Hindlimb muscle (tissue), 1 donor: Measurements from ENCODE around the gene DYNC1I1. TPM values are rescaled to one million over a fixed set of nuclear protein-coding genes. Genes with fewer than 3 reads are reported as not detected.

Experiments
- DNase-seq: peaks from one replicate; pipeline ENCODE4 v3.0.0-alpha.2; 2013
- polyA plus RNA-seq: library from polyadenylated mRNA; unstranded; fragments of 120-200 nt; gene quantifications from one replicate; pipeline ENCODE4 v1.2.1, GENCODE V29; 2013; ENCODE audit not compliant: insufficient read length

The DYNC1I1 gene
- polyA plus RNA-seq, 1 donor, result 0.58 TPM

DNA sequence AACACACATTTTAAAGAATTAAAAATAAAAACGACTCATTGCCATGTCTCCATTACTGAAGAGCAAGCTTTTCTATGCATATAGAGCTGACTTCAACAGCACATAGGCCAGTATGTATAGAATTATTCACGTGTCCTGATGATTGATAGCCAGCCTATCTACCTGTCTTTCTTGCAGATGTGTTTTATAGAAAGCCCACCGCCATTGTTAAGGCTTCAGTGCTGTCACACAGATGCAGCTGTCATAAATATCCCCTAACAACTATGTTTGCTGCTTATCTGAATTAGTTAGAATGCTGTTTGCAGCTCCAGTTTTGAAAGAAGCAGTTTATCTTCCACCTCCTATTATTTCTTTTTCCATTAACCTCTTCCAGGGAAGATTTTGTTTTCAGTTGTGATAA, 313.6 kb downstream of the DYNC1I1 start:
- no peak for DNase-seq

DNA sequence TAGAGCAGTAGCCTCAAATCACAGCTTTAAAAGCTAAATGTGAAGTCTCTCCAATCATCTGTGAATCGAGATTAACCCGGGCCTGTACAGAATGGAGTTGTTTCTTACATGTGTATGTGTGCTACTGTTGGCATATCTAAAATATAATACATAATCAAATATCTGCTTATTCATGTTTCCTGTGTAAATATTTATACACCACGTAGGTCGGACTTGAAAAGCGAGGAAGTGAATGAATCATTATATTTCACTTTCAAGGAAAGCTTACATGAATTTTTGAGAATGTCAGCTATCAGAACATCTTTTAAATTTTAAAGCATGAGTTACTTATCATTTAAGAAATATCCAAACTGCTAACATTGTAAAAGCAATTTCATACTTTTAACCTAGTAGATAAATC, 316.2 kb downstream of the DYNC1I1 start:
- DNase-seq, result no peak

DNA sequence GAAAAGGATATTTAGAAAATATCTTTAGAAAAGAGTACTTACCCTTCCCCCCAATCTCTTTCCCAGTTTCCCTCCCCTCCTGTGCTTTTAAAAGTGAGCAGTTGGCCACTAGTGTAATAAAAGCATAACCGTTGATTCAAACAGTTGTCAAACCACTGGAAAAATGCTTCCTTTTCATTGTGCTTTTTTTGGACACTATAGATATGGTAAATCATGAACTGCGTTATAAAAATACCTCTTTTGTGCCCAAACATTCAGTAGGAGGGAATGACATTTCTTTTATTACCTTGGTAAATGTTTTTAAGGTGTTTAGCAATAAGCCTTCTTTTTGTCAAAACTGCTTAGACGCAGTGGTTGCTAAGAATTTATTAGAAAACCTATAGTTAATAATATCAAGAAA, 317.2 kb downstream of the DYNC1I1 start:
- no peak for DNase-seq

DNA sequence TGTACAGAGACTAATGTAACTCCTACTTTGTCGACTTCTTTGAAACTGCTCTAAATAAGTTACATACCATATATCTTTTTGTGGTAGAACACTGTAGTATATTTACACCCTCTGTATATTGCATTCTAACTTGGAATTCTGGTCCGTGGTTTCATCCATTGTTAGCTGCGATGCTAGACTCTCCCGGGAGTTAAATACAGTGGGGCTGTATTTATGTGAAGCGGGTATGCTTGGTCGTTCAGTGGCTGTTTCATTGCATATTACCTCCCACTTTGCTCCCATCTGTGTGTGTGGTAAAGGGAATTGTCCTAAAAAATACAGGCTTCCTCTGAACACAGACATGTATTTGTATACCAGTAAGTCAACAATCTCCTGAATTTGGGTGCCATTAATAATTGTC, 318.4 kb downstream of the DYNC1I1 start:
- DNase-seq, result no peak

DNA sequence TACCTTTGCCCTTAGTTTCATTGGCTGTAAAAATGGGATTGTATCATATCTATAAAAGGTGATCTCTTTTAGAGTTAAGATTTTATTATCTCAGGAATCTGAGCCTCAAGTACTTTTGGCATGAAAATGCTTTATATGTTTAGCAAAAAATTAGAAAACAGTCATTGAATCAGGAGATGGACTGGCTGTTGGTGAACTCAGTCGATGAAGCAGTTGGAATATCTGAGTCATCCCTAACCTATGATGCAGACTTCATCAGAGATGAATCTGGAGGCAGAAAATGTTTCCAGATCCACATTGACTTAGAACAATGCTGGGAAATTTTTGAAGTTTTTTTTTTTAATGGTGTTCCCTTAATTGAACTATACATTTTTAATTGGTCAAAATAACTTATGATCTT, 321.1 kb downstream of the DYNC1I1 start:
- DNase-seq, result no peak

DNA sequence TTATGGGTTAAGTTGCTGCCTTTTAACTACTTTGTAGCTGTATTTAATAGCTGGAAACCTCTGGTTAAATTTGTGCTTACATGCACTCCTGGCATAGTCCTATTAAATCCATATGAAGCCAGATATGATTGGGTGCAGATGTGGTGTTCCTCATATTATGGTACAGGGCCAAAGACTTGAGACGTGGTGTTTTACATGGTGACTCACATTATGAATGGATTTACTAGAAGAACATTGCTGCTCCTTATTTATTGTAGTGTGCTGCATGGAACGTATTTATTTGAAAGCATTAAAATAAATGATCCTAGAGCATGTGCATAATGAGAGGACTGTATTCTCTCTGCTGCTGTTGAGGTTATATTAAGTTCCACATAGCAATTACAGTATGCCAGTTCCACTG, 325.5 kb downstream of the DYNC1I1 start:
- DNase-seq, result no peak

DNA sequence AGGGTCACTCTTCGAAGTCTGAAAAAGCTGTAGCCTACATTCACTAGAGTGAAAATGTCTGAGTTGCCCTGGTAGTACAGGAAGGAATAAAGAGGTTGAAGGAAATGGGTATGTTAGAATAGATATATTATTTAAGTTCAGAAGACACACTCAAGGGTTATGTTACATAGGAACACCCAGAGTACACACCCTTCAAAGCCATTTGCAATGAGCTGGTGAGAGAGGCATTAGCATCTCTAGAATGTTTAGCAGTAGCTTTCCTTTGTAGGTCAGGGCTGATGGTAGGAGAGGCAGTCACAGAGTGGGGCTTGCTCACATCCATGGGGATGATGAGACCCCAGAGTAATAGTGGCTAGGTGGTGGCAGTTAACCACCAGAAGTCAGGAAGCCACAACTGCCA, 328.4 kb downstream of the DYNC1I1 start:
- no peak for DNase-seq

DNA sequence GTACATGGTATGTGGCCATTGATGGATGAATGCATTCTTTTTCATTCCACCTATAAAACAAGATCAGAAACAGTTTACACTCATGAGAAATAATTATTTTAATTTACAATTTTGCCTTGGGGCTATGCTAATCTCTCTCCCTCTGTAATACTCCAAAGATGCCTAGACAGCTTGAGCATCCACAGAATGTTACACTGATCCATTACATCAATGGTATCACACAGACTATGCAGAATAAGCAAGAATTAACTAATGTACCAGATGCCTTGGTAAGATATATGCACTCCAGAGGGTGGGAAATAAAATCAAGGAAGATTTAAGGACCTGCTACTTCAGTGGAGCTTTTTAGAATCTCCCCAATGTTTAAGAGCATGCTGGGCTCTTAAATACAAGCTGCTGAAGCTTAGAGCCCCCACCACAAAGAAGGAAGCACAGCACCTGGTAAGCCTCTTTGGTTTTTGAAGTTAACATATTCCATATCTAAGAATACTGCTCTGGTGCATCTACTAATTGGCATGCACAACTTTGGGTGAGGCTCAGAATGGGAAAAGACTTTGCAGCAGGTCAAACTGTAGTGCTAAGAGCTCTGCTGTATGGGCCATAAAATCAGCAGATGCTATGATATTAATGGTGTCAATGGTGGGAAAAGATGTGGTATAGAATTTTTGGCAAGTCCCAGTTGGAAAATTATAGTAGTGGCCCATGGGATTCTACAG, 329.9 kb downstream of the DYNC1I1 start:
- DNase-seq, result no peak

DNA sequence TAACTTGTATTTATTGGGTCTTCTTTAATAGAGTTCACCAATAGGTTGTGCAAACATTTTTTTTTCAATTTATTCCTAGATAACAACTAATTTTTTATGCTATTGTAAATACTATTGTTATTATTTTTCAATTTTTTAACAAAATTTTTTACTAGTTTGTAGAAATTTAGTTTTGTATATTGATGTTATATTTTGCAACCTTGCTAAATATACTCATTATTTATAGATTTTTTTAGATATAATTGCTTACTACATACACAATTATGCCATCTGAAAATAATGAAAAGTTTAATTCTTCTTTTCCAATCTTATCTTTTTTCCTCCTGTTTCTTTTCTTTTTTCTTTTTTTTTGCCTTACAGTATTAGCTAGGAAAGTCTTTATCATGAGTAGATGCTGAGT, 332.6 kb downstream of the DYNC1I1 start:
- DNase-seq, result no peak

DNA sequence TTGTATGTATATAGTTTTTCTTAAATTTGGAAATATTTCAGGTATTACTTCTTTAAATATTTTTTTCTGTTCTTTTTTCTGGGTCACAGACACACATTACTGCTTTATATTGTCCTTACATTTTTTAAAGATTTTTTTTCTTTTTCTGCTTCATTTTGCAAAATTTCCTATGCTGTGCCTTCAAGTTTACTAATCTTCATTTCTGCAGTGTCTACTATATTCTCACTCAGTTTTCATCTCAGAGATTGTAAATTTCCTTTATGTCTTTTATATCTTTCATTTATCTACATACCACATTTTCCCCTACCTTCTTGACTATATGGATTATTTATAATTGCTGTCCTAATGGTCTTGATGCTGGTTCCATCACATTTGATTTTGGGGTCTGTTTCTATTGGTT, 339.1 kb downstream of the DYNC1I1 start:
- no peak for DNase-seq

DNA sequence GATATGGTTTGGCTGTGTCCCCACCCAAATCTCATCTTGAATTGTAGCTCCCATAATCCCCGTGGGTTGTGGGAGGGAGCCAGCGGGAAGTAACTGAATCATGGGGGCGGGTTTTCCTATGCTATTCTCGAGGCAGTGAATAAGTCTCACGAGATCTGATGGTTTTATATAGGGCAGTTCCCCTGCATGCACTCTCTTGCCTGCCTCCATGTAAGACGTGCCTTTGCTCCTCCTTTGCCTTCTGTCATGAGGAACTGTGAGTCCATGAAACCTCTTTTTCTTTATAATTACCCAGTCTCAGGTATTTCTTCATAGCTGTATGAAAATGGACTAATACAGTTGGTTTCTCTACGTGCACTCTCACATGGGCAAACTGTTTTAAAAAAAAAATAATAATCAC, 341.8 kb downstream of the DYNC1I1 start:
- DNase-seq, result no peak

DNA sequence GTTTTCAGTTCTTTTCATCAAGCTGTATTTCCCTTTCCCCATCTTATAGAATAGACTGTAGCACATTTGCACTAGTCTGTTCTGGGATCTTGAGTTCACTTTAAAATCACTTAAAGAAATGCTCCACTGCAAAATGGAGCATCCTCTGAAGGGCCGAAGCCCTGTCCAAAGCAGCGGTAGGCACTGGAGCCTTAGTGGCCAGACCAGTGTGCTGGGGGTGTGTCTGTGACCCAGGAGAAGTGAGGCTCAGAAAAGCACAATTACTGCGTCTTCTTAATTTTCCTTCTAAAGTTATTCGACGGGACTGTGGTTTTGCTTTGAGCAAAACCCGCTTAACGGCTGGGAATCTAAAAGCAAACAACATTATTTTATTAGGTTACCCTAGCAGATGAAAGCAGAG, 343.8 kb downstream of the DYNC1I1 start:
- no peak for DNase-seq

DNA sequence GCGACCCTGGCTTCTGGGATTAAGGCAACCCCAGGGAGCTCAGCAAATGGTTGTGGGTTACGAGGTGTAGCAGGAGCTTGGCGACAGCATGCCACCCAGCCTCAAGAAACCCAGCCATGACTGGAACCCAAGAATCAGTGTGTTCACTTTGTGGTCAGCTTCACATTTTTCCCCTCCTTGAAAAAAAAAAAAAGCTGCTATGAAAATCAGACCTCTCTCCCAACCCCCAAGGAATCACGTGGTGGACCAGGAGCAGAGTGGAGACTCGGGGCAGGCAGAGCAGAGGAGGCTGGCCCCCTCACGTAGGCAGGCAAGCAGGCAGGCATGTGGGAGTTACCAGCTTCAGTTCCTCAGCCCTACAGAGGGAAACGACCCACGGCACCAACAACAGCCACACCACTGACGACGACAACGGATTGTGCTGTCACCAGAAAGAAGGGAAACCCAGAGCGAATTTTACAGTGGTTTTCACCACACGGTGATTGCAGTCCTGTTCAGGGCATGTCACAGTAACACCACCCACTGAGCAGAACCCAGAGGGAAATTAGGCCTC, 346.2 kb downstream of the DYNC1I1 start:
- DNase-seq, result no peak

DNA sequence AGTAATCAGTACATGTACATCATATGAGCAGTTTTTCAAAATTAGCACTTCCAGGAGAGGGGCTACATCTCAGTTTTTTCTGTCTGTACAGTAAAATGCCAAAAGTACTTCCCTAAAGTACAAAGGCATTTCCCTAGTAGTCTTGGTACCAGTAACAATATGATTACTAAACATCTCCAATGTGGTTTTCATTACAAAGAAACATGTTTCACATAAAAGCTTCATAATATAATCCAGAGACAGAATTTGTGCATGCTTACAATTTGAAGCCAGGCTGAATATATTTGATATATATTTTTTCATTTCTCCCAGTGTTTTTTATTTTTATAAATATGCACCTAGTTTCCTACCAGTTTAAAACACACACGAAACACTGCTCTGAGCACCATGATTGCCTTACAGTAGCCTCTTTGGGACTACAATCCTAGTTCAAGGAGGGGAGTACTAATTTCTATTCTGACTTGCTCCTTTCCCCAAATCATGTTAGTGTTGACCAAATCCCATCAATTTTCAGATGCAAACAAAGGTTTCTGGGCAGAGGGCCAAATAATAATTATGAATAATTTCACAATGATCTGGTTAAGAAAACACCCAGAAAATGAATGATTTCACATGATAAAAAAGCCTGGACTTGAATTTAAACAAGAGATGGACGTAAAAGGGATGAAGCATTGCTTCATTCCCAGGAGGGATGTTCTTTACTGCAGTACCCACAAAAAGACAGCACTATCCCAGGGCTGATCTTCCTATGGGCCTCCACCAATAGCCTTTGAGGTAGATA, 348.3 kb downstream of the DYNC1I1 start:
- DNase-seq, result no peak

DNA sequence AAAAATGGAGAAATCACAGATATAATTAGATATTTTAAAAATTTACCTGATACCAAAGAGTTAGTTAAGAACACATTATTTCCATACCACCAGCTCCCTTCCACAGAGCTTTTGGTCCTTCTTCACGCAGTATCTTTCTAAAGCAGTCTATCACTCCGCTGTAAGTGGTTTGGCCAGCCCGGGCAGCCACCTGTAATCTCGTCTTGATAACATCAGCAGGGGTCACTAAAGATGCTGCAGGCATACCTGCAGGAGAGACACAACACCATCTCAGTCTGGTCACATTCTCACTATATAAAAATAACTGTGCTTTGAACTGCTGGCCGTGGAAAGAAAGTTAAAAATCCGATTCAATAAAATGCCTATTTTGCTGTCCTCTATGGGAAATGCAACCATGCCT, 349.4 kb downstream of the DYNC1I1 start:
- no peak for DNase-seq

DNA sequence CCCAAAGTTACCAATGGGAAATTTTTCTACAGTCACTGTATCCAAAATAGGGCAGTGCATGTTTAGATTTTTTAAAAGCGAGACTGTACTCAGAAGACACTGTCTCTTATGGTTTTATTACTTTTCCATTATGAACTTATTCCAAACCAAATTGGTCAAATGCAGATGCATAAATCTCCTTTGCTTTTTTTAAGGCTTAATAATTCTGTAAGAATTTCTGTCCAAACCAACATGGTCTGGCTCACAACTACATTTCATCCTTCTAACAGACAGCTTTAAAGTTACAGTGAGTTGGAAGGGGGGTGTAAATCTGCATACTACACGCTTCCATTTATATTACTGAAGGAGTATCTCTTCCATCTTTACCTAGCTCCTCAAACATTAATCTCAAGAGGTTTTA, 350.4 kb downstream of the DYNC1I1 start:
- no peak for DNase-seq

DNA sequence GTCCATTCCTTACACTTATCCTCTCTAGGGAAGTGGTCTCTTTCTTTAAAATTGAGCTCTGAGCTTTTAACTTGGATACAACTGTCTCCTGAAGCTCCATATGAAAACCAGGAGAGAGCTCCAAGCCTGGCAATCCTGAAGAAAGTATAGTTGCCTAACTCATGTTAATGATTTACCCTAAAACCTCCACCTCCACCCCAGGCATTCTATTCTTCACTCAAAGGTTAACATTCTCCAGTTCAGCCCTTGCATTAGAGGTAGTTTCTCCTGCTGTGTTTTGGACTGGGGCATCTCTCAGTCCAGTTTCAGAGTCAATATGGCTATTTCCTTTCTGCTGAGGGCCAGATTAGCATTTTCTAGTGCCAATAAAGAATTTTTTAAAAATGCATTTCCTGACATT, 354.0 kb downstream of the DYNC1I1 start:
- DNase-seq, result no peak

DNA sequence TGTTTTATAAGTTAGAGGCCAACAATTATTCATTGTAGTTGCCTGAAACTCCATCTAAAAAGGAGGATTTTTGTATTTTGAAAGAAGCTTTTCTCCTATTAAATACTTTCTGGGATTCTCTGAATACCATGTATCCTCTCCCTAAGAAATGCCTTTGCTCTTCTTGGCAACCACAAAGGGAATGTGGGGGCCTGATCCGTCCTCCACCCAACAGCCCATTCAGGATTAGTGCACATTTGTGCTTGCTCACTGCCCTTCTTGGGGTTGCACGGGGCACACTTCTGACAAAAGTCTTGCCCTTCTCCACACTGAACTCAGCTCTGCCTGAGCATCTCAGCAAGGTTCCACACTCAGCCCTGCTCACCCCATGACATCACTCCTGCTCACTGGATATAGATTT, 355.4 kb downstream of the DYNC1I1 start:
- DNase-seq, result no peak

DNA sequence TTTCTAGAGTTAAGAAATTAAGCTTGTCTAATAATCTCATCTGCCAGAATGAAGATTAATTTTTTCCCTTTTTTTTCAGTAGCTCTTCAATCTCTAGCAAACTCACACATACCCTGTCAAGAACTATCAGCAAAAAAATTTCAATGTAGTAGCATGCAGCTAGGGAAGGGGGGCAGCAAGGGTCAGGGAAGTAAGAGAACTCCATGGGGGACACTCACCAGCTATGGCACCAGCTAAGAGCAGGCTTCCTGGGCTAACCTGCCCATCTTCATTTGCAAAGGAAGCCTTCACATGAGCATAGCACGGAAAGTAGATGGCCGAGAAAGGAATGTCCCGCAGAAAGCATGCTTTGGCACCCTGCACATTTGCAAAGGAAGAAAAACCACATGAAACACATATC, 359.2 kb downstream of the DYNC1I1 start:
- no peak for DNase-seq

DNA sequence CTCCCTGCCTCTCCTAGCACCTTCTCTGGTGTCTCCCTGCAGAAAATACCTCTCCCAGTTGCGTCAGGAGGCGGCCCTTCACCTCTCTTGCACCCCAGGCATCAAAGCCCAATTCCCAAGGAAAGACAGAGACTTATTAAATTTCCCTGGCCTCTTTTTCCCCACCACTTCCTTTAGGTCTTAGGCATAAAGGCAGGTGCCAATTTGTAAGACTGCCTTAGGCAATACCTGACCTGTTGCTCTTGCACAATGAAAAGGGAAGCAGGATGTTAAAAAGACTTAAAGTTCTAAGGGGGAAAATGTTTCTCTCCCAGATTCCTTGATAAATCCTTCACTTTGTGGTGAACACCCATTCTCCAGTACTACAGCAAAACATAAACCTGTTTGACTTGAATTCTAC, 362.9 kb downstream of the DYNC1I1 start:
- DNase-seq, result no peak

DNA sequence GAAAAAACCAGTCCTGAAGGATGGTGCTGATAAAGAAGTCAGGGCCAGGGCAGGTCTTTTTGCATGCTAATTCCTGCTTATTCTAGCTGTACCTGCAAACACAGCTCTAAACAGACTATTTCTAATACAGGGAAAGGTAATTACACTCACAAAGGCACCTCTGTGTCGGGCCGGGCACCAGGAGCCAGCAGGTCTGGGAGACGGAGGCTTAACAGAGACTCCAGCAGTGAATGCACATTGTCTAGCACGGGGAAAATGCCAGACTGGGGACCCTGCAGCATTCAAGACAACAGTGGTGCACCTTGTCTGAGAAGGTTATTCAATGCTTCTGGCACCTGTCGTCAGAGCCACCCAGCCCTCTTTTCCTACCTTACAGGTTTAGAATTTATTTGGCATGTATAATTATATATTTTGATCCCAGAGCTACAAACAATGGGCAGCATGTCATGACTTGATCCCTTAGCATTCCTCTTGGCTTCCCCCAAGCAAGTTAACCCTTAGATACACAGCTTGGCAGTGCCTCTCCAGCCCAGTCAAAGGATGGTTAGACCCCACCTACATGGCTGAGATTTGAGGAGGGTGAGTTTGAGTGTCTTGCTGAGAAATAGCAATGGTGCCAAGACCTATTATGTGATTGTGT, 364.4 kb downstream of the DYNC1I1 start:
- no peak for DNase-seq

DNA sequence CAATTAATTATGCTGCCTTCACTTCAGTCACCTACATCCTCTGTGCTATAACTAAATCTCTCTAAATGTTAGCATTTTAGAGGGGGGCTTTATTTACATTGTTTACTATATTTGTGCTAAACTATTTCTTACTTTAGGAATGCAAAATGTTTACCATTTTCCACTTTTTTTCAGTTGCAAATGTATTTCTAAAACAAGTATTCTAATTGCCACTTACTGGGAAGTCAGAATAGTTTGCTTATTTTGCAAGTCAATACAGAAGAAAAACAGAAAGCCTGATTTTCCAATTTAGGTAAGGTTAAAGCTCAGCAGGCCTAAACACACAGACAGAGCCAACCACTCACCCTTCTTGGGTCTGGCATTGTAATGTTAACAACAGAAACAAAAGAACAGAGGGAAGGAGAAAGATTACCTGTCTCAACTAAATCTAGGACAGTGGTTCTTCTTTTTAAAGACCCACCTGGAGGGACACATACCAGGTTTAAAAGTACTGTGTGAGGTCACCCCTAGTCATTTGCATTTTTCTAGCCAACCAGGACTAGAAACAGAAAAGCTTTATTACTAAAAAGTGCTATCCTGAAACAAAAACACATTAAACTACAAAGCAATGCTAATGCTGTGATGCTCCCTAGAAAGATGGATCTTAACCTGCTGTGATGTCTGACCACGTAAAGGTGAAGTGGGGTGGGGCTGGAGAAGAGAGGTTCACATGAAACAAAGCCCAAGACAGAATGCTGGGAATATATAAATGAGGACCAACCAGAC, 371.3 kb downstream of the DYNC1I1 start:
- DNase-seq, result no peak

DNA sequence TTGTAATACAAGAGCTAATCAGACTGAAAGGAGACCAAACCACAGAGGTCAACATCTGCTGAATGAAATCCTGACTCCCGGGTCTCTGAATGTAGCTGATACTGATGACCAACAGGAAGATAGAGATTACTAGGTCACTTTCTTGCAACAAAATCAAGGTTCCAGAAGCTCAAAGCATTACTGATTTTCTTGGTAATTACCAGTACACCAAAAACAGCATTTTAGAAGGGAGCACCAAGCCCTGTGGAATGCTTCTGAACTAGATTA, 371.8 kb downstream of the DYNC1I1 start:
- no peak for DNase-seq
